NCI-H187 (cell line): ENCODE results near the gene PPP3R1.

Experiments
- DNase-seq, 2 experiments: peaks; one replicate each; lab custom pipeline; 2025; lab: John Stamatoyannopoulos, UW

PPP3R1 gene

GRCh38 chr2:68234405-68234804 lies 17.9 kb downstream of the PPP3R1 start:
- DNase-seq: no peak

GRCh38 chr2:68231061-68231372 lies 21.3 kb downstream of the PPP3R1 start:
- DNase-seq: no peak

DNA sequence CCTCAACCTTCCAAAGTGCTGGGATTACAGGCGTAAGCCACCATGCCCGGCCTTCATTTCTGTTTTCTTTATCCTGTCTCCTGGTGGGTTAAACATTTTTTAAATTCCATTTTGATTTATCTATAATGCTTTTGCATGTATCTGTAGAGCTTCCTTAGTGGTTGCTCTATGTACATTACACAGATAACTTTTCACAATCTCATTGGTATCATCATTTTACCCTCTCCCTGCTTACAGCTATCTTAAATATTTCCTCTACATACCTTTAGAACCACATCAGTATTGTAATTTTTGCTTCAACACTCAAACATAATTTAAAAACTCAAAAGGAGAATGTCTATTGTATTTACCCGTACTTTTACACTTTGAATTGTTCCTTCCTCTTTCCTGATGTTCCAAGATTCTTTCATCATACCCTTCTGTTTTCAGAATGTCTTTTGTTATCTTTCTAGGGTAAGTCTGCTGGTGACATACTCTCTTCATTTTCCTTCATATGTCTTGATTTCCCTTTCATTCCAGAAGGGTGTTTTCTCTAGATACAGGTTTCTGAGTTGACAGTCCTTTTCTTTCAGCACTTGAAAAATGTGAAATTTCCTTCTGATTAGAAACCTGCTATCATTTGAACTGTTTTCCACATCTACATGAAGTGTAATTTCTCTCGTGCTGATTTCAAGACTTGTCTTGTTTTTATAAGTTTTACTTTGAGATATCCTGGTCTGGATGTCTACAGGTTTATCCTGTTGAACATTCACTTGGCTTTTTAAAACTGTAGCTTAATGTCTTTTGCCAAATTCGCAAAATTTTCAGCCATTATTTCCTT lies 21.9 kb downstream of the PPP3R1 start:
- no peak for DNase-seq

DNA sequence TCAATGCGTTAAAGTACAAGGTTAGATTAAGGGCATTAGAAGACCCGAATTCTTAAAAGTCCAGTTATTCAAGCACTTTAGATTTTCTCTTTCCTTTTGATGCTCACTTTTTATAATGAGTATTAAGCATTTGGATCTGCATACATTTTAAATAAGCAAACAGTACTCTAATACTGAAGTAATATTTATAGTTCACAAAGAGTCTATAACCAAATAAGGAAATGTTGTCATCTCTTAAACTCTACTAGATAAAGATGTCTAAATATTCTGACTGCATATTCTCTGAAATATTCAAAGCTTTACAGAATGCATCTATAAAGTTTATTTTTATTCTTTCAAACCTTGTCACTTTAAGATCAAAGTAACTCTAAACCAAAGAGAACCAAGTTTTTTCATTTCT lies 25.5 kb downstream of the PPP3R1 start:
- no peak for DNase-seq

DNA sequence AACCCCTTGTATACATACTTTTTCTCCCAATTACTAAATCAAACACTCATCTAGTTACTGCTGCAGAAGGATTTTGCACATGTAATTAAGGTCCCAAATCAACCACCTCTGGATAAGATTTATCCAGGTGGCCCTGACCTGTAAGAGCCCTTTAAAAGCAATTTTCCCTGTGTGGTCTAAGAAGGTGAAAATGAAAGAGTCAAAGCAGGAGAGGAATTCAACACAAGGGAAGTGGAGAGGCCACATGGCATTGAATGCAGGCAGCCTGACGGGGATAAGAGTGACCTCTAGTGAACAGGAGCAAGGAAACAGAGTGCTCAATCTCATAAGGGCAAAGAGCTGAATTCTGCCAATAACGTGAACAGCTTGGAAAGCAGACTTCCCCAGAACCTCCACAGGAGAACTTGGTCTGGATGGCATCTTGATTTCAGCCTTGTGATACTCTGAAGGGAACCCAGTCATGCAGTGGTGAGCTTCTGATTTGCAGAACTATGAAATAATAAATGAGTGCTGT lies 27.2 kb downstream of the PPP3R1 start:
- no peak for DNase-seq

DNA sequence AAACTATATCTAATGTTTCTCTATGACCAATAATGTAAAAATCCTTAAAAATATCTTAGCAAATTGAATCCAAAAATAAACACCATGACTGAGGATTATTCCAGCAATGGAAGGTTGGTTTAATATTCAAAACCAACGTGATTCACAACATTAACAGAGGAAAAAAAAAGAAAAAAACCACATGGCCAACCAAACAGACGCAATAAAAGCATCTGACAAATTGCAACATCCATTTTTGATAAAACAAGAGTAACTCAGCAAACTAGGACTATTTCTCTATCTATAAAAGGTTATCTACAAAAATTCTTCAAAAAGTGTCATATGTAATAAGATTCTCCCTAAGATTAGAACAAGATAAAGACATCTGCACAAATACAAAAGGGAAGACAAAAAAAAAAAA lies 28.9 kb downstream of the PPP3R1 start:
- no peak for DNase-seq

GRCh38 chr2:68222287-68222686 lies 30.0 kb downstream of the PPP3R1 start:
- DNase-seq: no peak

DNA sequence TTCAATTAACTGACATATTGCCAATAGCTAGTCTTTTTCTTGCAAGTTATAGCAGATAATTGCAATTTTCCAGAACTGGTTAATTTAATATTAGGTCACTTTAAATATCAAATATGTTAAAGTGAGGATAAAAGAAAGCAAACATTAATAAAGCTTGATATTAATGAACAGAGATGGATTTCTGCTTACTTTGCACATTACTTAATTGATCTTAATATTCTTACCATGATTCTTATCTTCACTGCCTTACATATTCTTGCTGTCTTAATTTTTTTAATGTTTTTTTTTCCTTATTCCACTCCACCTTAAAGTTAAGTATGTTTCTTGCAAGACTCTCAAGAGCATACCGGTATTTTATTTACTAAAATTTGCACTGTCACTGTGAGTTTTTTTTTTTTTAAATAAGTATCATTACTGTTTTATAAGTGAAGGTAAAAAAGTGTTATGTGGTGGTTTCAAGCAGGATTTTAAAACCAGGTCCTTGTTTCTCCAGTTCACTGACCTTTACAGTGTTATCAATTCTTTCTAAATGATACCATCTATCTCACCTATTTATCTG lies 33.9 kb downstream of the PPP3R1 start:
- DNase-seq: no peak

DNA sequence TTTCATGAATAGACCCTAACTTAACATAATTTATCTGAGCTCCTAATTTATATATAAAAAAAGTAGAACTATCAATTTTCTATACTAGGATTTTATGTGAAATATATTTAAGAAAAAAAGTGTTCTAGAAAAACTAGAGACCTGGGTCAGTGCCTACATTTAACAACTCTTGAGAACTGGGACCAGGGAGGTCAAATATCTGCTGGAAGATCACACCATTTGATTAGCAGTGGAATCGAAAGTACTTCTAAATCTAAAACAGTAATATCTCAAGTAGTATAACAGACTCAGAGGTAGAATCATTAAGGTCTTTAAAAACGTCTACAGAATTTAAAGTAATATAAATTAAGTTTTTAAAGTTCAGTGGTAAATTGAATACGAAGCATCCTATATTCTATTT lies 34.6 kb downstream of the PPP3R1 start:
- DNase-seq: no peak

DNA sequence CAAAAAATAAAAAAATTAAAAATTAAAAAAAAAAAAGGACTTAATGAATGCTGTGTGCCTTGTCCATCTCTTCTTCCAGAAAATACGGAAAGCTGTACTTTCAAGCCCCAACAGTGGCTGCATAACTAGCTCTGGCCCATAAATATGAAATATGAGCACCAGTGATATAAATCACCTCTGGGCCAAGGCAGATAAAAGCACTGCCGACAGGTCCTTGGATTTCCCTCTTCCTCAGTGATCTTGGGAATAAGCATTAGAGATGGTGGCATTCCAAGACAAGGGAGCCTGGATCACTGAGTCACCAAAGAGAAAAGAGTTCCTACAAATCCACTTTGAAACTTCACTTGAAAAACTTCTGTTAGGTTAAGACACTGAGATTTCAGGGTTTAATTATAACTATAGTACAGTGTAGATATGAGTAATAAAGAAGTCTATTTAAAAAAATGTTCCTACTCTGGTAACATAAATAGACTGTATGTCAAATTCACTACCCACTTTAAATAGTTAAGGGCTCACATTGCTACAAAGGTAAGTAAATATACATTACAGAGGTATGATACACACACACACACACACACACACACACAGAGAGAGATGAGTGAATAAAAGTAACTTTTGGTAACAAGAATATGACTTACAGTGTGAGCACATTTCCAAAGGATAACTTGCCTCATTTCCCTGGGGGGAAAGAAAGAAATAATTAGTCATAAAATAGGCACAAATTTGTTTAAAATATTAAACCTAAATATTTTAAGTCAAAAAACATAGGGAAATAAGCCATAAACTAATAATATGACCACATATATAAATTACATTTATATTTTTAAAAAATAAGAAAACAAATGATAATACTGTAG lies 35.6 kb downstream of the PPP3R1 start:
- no peak for DNase-seq

- no peak for DNase-seq
Observed at GRCh38 chr2:68214381-68214780, 38.0 kb downstream of the PPP3R1 start.

GRCh38 chr2:68206793-68207192 lies 45.5 kb downstream of the PPP3R1 start:
- no peak for DNase-seq

DNA sequence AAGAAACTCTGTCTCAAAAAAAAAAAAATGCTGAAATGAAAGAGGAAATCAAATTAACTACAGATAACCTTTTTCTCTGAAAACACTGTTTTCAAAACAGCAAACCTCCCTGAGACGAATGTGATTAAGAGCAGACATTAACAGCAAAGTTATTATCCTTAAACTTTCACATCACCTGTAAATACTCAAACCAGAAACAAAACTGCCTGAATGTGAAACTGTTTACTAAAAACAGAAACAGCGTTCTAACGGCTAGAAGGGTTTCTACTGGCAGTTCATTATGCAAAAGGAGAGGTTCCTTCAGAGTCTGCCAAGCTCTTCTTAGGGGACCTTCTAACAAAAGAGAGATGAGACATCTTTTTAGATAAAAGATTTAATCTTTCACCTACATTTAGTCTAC lies 48.7 kb downstream of the PPP3R1 start:
- no peak for DNase-seq

GRCh38 chr2:68200157-68200787 lies 52.1 kb downstream of the PPP3R1 start:
- no peak for DNase-seq

DNA sequence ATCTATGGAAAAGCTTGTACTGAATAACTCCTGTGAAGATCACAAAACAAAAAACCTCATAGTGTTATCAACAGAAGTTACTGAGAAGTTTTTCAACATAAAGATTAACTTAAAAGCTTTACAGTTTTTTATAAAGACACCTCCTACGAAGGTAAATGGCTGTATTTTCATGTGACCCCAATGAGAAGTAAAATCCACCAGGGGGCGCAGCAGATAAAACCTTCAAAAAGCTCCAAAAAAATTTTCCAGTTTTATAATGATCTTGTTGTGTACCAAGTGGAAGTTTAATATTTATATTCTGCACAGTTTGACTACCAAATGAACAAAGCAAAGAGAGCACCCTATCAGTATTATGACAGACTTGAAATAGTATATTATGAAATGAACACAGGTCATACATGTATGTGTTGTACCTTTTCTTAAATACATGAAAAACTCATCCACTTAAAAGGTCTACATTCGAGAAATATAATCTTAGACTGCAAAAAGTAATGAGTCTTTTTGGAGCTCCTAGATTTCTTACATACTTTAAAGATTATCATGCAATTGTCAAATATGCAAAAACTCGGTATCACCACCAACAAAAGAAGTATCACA lies 56.1 kb downstream of the PPP3R1 start:
- peak in 1 of 2 experiments; percentile 12 for DNase-seq

GRCh38 chr2:68195096-68195495 lies 57.2 kb downstream of the PPP3R1 start:
- DNase-seq: no peak

- no peak for DNase-seq
Observed at GRCh38 chr2:68193787-68194372, 58.5 kb downstream of the PPP3R1 start.

DNA sequence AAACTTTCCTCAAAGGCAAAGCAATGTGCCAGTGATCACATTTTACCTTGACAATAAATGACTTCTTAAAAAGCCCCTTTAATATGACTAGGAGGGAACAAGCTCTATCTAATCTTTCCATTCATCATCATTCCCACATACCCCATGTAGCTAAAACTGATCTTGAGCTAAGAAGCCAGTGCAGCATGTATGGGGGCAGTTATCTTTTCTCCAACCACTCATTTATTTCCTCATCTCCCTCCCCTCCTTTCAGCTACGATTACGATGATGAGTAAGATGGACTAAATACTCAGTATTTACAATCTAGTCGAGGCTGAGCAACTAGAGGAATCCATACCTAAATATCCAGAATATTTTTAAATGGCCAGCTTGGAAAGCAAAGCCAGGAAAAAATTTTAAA lies 59.2 kb downstream of the PPP3R1 start:
- no peak for DNase-seq

GRCh38 chr2:68190991-68191731 lies 61.2 kb downstream of the PPP3R1 start:
- DNase-seq: no peak

DNA sequence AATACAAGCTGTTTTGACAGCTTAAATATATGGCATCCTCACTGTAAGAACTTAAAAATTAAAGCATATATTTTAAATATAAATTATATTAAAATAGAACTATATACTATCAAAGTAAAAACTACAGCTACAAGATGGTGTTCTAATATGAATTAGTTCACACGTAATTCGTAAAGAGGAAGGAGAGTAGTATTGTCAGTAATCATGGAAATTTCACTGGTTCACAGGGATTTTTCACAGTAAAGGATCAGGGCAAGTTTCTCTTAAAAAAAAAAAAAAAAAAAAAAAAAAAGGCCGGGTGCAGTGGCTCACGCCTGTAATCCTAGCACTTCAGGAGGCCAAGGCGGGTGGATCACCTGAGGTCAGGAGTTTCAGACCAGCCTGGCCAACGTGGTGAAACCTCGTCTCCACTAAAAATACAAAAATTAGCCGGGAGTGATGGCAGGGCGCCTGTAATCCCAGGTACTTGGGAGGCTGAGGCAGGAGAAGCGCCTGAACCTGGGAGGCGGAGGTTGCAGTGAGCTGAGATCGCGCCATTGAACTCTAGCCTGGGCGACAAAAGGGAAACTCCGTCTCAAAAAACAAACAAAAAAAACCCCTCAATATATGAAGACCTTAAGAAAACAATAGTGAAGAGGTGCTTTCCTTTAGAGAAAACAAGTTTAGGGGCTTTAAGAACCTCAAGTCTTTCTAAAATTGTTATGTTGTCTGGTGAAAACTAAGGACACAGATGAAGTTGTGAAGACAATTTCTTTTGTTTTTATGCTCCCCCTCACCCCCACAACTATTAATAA lies 62.1 kb downstream of the PPP3R1 start:
- DNase-seq: no peak
